Astrocyte of the cerebellum (primary cell): ENCODE data around the gene DNAH17.

Experiments
- DNase-seq: peaks from one replicate; pipeline ENCODE4 v3.0.0-alpha.2; 2011; ENCODE audit warnings: low read depth
- H3K4me3 ChIP-seq: 2 replicates; pipeline ENCODE4 v1.5.1; 2011; ENCODE audit warnings: mild to moderate bottlenecking, low read depth, low read length, moderate library complexity
- in situ Hi-C: cut with HindIII; loops from 2 replicates; pipeline ENCODE4 v1.10.0; 2017; ENCODE audit warnings: low sequenced_read_pairs
- TF ChIP-seq, protein P1 (sequence below): IDR thresholded peaks from 2 replicates; pipeline ENCODE4 v1.5.1; 2012; ENCODE audit warnings: low read length, low read depth, moderate library complexity, mild to moderate bottlenecking; ENCODE audit errors: missing control alignments

DNAH17 gene

DNA sequence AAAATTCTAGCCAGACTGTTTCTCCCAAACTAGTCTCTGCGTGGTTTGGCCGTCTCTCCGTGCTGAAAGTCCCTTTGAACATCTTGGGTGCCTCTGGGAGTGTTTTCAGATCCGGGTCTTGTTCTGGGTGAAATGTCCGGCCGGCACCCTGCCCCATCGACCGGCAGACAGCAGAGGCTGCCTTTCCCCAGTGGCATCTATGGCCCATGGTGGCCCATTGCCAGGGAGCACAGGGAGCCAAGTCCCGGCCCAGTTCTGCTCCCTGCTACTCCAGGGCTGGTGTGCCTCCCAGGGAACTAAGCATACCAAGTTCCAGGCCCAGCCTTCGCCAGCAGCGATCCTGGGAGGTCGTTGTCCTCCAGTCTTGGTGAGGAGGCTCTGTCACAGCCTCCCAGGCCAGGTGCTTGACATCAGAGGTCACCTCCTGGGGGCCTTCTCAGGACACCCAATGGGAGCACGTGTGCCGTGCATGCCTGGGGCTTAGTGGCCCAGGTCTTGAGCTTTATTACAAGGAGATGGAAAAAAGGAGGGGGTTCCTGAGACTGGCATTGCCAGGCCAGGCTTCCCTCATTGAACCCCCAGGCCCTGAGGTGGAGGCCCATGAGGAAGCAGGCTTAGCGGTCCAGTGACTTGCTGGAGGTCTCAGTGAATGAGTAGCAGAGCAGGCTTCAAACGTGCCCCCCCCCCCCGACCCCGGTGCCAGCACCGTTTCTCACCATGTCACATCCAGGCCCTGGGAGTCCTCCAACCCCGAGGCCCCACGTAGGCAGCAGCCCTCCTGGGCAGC lies 144.8 kb downstream of the DNAH17 start:
- TF ChIP-seq, protein P1, sequence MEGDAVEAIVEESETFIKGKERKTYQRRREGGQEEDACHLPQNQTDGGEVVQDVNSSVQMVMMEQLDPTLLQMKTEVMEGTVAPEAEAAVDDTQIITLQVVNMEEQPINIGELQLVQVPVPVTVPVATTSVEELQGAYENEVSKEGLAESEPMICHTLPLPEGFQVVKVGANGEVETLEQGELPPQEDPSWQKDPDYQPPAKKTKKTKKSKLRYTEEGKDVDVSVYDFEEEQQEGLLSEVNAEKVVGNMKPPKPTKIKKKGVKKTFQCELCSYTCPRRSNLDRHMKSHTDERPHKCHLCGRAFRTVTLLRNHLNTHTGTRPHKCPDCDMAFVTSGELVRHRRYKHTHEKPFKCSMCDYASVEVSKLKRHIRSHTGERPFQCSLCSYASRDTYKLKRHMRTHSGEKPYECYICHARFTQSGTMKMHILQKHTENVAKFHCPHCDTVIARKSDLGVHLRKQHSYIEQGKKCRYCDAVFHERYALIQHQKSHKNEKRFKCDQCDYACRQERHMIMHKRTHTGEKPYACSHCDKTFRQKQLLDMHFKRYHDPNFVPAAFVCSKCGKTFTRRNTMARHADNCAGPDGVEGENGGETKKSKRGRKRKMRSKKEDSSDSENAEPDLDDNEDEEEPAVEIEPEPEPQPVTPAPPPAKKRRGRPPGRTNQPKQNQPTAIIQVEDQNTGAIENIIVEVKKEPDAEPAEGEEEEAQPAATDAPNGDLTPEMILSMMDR, result no peak
- DNase-seq, result no peak
- no peak overlapping the region for H3K4me3 ChIP-seq
- in situ Hi-C loops, result no loop called here

DNA sequence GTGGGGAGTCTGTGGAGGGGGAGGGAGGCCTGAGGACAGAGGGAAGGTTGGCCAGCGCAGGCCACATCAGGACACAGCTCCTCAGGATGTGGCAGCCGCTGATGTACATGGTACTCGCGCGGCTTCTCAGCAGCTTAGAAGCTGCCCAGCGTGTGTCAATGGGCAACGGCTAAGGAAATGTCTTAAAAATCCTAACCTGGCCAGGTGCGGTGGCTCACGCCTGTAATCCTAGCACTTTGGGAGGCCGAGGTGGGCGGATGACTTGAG lies 145.6 kb downstream of the DNAH17 start:
- no peak overlapping the region for H3K4me3 ChIP-seq
- TF ChIP-seq, protein P1, result no peak
- in situ Hi-C loops, result no loop called here
- DNase-seq, result no peak

DNA sequence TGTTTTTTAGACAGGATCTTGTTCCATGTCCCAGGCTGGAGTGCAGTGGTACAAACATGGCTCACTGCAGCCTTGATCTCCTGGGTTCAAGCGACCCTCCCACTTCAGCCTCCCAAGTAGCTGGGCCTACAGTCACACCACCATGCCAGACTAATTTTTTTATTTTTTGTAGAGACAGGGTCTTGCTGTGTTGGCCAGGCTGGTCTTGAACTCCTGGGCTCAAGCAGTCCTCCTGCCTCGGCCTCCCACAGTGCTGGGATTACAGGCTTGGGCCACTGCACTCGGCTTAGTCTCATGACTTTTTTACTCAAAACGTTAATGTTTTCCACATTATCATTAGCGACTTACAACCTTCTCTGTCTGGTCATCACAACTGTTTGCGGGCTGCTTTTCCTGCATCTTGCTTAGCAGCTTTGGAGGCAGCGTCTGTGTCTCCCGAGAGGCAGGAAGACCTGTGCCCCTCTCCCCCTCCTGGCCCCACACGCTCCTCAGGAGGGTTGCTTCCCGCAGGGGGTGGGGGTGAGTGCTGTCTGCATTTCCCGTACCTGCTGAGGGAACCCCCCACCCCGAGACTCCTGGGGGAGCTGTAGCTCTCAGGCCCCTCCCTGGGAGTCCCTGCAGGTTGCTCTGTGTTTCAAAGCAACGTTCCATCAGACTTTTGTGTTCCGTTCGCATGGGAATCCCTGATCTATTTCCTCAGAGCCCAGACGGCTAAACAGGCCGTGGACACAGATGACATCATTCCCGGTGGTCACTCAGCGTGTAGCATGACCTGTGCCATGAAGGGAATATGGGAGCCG lies 146.1 kb downstream of the DNAH17 start:
- DNase-seq, result no peak
- in situ Hi-C loops, result no loop called here
- TF ChIP-seq, protein P1, result no peak
- no peak overlapping the region for H3K4me3 ChIP-seq

DNA sequence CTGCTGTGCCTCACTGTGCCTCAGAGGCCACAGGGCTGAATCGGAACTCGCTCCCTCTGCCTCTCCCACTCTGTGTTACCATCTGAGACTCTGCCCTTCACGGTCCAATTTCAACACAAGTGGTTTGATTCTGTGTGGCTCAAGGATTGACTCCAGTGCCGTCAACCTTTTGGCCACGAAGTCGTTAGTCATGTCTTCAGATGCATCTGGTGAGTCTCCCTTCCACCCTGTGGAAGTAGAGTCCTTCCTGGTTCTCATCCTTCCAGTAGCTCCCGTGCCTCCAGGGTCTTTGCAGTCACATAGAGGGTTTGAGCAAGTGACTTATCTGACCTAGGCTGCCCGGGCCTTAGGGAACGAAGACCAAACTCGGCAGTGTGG lies 147.6 kb downstream of the DNAH17 start:
- no peak overlapping the region for H3K4me3 ChIP-seq
- in situ Hi-C loops, result no loop called here
- DNase-seq, result no peak
- TF ChIP-seq, protein P1, result no peak

DNA sequence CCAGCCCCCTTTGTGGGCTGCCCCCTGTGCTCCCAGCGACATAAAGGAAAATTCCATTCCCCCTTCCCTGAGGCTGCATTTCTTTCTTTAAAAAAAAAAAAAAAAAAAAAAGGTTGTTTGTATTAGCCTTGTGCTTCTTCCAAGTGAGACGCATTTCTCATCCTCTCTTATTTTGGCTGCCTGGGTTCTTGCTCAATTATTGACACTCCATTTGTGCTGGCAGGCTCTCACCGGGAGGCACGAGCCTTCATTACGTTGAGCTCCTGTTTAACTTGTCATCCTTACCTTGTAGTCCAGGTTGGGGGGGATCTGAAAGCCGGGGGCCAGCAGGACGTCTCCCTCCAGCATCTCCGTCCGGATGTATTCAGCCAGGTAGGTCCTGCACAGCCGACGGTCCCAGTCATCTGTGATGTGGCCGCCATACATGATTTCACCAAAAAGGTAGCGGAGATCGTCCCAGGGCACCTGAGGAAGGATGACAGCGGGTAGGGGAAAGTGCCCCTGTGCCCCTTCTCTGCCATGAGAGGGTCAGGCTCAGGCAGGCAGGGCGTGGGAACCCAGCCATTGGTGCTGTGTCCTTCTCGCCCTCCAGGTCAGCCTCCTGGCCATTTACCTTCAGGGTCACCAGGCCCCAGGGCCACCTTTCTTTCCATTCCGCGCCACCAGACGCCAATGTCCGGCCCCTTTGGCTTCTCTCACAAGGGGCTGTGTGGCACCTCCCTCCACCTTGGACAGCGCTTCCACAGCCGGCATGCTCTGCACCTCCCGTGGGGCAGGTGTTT lies 148.2 kb downstream of the DNAH17 start:
- in situ Hi-C loops, result no loop called here
- no peak for DNase-seq
- H3K4me3 ChIP-seq, result no peak overlapping the region
- TF ChIP-seq, protein P1, result no peak

DNA sequence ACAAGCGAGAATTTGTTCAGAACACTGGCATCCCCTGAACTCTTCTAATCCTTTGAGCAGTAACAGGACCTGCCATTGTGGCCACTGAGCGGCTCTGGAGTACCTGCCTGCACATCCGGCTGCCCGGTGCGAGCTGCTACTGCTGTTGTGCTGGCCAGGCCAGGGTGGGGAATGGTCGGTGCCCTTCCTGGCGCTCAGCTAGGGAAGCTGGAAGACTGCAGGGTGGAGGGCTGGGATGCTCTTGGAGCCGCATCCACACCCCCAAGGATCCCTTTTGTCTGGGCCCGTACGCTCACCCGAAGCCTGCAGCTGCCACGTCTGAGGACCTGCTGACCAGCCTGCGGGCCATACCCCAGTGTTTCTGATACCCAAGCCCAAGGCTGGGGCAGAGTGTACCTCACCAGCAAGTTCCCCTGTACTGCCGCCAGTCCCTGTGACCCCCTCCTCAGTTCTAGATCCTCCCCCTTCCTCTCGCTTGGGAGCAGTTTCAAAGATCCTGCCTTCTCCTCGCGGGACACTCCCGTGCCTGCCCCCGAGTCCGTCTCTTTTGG lies 149.1 kb downstream of the DNAH17 start:
- DNase-seq, result no peak
- H3K4me3 ChIP-seq, result no peak overlapping the region
- in situ Hi-C loops, result no loop called here
- TF ChIP-seq, protein P1, result no peak
